ENCODE data around the gene MZT2A. TPM values are rescaled to one million over a fixed set of nuclear protein-coding genes. Genes with fewer than 3 reads are reported as not detected.
"Not testable (repeated sequence)": the region's sequence is repeated elsewhere in the genome, so short reads cannot be mapped to it uniquely, and the experiment has no call there.

MZT2A gene
- total and polyA plus RNA-seq, 7 donors, result 22.1 to 46.5 (median 34.0) TPM

DNA sequence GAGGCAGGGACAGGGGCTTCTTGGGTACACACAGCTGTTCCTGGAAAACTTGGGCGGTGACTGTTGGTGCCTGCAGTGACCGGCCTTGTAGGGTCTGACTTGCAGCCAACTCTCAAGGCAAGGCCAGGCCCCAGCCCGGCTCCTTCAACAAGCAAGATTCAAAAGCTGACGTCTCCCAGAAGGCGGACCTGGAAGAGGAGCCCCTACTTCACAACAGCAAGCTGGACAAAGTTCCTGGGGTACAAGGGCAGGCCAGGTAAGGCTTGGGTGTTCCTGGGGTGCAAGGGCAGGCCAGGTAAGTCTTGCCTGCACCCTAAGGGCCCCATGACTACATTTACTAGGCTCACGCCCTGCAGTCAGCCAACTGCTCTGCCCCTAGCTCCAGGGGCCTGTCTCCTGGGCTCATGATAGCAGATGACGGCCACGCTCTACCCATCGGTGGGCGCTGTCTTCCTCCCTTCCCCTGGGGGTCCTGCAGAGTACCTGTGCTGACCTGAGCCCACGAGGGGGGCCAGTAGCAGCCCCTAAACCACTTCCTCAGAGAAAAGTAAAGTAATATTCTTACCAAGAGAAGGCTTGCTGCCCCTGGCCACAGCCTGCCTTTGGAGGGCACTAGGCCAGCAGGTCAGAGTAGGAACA lies 39.5 kb upstream of the MZT2A start:
- H3K27ac ChIP-seq; H3K27me3 ChIP-seq (ENCODE audit: insufficient read depth in 3 of 3, low read length in 2 of 3); ATAC-seq; DNase-seq; intact Hi-C loops (cut with DNase I); H3K9me3 ChIP-seq; H3K4me1 ChIP-seq; H3K36me3 ChIP-seq (ENCODE audit: insufficient read depth in 1 of 2, low read depth in 1 of 2); H3K4me3 ChIP-seq: not testable (repeated sequence)
- WGBS, 3 donors, result 81 to 92% (median 91%) methylated on average over 2 to 9 of the region's 11 CpGs

DNA sequence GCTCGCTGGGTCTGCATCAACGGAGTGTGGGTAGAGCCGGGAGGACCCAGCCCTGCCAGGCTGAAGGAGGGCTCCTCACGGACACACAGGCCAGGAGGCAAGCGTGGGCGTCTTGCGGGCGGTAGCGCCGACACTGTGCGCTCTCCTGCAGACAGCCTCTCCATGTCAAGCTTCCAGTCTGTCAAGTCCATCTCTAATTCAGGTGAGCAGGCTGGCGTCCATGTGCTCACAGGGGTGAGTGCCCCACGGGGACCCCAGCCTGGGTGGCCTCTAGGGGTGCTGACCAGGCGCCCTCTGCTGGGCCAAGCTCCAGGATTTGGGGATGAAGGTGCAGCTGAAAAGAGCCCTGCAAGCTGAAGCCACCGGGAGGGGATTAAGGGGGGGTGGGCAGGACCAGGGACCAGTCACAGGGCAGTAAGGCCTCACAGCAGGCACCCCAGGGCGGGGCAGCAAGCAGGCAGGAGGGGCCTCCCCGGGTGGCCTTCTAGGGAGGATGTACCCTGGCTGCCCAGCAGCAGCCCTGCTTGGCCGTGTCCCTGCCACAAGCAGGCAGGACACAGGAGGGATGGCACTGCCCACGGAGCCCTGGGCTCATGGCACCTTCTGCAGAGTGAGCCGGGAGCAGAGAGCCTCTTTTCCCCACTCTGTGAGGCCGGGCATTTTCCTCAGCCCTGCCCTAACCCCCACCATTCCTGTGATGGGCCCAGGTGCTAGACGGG lies 38.6 kb upstream of the MZT2A start:
- H3K4me3 ChIP-seq; ATAC-seq; H3K4me1 ChIP-seq; H3K27me3 ChIP-seq (ENCODE audit: insufficient read depth in 3 of 3, low read length in 2 of 3); DNase-seq; intact Hi-C loops (cut with DNase I); H3K9me3 ChIP-seq; H3K36me3 ChIP-seq (ENCODE audit: insufficient read depth in 1 of 2, low read depth in 1 of 2); H3K27ac ChIP-seq: not testable (repeated sequence)
- 78 to 84% (median 82%) methylated on average over 6 to 20 of the region's 22 CpGs for WGBS, 3 donors

DNA sequence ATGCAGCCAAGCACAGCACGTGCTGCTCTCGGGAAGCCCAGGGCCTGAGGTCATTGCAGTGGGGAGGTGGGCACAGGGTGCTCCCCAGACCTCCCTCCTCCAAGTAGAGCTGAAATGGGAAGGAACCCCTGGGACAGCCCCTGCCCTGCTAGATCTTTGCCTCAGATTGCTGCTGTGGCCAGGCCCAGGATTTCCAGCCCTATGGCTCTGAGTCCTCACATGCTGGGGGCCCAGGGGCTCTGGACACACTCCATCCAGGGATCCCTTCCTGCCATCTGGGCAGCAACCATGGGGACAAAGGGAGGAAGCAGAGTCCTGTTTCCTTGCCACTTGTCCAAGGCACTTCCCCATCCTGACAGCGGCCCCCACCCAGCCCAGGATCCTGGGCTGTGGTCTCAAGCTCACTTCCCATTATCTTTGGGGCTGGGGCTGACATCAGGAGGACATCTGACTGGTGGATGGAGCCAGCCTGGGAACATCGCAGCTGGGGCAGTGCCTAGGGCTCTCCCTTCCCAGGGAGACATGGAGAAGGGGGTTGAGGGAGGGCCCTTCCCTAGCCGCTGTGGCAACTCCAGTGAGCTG lies 37.8 kb upstream of the MZT2A start:
- H3K4me3 ChIP-seq; intact Hi-C loops (cut with DNase I); H3K27ac ChIP-seq; H3K4me1 ChIP-seq; H3K27me3 ChIP-seq (ENCODE audit: insufficient read depth in 3 of 3, low read length in 2 of 3); DNase-seq; H3K36me3 ChIP-seq (ENCODE audit: insufficient read depth in 1 of 2, low read depth in 1 of 2); H3K9me3 ChIP-seq; ATAC-seq: not testable (repeated sequence)
- 89 to 96% (median 90%) methylated on average over 4 to 5 of the region's 5 CpGs for WGBS, 3 donors

DNA sequence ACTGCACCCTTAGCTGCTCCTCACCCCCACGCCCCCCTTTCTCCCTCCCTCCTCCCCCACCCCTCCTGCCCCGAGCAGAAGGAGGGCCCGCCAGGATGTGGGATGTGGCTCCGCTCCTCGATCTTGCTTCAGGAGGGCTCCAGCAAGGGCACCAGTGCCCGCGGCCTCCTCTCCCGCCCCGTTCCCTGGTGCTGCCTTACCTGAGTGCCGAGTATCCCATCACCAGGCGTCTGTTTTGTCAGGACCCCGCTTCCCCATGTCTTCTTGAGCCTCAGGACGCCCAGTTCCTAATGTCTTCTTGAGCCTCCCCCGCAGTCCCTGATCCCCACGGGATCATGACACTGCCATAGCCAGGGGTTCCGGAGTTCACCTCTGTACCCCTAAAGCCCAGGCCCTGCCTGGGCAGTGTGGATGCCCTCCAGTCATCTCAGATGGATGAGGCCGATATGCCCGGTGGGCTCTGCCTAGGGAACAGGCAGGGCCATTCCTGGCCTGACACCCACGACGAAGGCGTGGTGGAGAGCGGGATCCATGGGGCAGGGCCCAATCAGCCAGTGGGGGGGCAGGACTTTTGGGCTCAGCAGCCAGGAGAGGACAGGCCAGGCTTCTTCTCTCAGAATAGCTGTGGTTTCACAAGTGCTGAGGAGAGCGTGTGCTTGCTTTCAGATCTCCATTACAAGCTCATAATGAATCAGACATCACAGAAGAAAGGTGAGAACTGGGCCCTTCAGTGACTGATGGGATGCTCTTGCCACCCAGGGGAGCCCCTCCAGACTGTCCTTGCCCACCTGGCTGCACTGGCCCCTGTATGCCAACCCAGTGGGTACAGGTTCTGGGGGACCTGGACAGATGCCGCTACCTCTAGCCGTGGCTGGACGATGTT lies 37.0 kb upstream of the MZT2A start:
- H3K27me3 ChIP-seq (ENCODE audit: insufficient read depth in 3 of 3, low read length in 2 of 3); H3K27ac ChIP-seq; H3K4me1 ChIP-seq; intact Hi-C loops (cut with DNase I); H3K36me3 ChIP-seq (ENCODE audit: insufficient read depth in 1 of 2, low read depth in 1 of 2); H3K9me3 ChIP-seq: not testable (repeated sequence)
- peak overlapping the region; percentile 55 for H3K4me3 ChIP-seq
- DNase-seq (peak in 1 of 2 donors; percentile 2), ATAC-seq (peak in 1 of 4 donors; percentile 18)
- 72 to 78% (median 77%) methylated on average over 23 to 25 of the region's 26 CpGs for WGBS, 3 donors

DNA sequence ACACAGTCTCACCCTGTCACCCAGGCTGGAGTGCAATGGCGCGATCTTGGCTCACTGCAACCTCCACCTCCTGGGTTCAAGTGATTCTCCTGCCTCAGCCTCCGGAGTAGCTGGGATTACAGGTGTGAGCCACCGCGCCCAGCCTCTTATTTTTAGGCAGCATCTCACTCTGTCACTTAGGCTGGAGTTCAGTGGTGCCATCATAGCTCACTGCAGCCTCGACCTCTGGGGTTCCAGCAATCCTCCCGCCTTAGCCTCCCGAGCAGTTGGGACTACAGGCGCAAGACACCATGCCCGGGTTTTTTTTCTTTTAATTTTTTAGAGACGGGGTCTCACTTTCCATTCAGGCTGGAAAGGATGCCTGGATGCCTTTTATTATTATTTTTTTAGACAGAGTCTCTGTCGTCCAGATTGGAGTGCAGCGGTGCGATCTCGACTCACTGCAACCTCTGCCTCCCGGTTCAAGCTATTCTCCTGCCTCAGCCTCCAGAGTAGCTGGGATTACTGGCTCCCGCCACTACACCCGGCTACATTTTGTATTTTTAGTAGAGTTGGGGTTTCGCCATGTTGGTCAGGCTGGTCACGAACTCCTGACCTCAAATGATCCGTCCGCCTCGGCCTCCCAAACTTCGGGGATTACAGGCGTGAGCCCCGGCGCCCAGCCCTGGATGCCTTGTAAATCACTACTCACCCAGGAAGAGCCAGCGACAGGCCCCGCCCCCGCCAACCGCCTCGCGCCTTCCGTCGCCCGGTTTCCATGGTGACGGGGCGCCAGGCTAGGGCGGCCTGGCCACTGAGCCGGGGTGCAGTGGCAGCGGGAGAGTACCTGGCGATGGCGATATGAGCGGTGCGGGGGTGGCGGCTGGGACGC lies 35.2 kb upstream of the MZT2A start, which contains the start of gene CCDC74A:
Gene CCDC74A (plus strand): TSS at position 758 of the 871 bp plus-strand sequence. CDS start 83 bp downstream, at position 841.
- peak within 1 kb of the TSS; percentile 55 for H3K4me3 ChIP-seq
- intact Hi-C loops (cut with DNase I); H3K4me1 ChIP-seq; H3K27ac ChIP-seq; H3K36me3 ChIP-seq (ENCODE audit: insufficient read depth in 1 of 2, low read depth in 1 of 2); H3K9me3 ChIP-seq; H3K27me3 ChIP-seq (ENCODE audit: insufficient read depth in 3 of 3, low read length in 2 of 3): not testable (repeated sequence)
- ATAC-seq (peak; percentile 62 to 80 (median 73)), DNase-seq (peak; percentile 71 to 77)
- 33 to 37% (median 37%) methylated on average over 36 to 40 of the region's 47 CpGs for WGBS, 3 donors

DNA sequence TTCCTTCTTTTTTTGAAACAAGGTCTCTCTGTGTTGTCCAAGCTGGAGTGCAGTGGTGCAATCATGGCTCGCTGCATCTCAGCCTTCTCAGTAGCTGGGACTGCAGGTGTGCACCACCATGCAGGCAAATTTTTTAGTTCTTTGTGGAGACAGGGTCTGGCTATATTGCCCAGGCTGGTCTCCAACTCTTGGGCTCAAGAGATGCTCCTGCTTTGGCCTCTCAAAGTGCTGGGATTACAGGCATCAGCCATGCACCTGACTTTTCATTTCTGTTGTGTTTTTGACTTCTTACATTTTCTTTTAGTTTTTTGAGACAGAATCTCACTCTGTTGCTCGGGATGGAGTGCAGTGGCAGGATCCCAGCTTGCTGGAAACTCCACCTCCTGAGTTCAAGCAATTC lies 33.1 kb upstream of the MZT2A start:
- intact Hi-C loops (cut with DNase I); H3K36me3 ChIP-seq (ENCODE audit: insufficient read depth in 1 of 2, low read depth in 1 of 2); H3K4me1 ChIP-seq; H3K4me3 ChIP-seq; H3K27me3 ChIP-seq (ENCODE audit: insufficient read depth in 3 of 3, low read length in 2 of 3); H3K27ac ChIP-seq; DNase-seq; ATAC-seq; H3K9me3 ChIP-seq: not testable (repeated sequence)
- WGBS, 3 donors, result 88 to 94% (median 94%) methylated on average over 2 of the region's 2 CpGs
